ENCODE results near the gene PIF1.
"Not testable (repeated sequence)": the region's sequence is repeated elsewhere in the genome, so short reads cannot be mapped to it uniquely, and the experiment has no call there.

Gene PIF1

GRCh38 chr15:64847016-64847415 is 21.6 kb upstream of the PIF1 start:
- no peak for DNase-seq

GRCh38 chr15:64845831-64846595 is 20.6 kb upstream of the PIF1 start:
- no peak for DNase-seq

DNA sequence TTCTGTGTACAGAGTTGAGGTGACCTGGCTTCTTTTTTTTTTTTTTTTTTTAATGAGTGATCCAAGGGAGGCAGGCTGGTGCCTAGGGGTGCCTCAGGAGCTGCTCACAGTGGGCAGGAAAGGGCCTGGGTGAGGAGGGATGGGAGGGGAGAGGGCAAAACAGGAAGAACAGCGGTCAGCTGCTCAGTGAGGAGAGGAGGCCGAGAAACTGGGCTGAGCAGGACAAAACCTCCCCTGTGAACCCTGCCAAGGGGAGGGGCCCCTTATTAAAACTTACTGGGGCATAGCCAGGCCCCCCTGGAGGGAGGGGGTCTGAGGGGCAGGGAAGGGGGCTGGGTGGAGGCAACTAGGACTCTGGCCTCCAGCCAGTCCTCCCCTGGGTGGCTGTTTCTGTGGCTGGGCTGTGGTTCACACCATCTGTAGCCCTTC is 19.8 kb upstream of the PIF1 start:
- peak; percentile 75 for DNase-seq

GRCh38 chr15:64844576-64845145 is 19.2 kb upstream of the PIF1 start:
- DNase-seq = no peak

DNA sequence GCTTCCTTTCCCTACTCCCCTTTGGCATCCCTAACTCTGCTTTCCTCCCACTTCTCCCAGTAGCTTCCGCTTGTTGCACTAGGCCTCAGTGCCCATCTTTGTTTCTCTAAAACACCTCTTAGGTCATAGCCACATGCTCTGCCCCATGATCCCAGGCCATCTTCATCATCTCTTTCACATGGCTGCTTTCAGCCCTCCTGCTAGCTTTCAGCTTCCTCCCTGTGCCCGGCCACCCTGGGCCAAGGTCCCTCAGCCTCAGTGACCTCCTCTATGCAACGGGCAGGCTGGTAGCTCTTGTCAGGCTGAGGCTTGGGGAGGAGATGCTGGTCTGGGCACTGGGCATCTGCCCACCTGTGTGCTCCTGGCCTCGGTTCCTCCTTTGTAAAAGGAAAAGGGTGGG is 18.5 kb upstream of the PIF1 start:
- DNase-seq = no peak

- no peak for DNase-seq
Observed at GRCh38 chr15:64842986-64843561, 17.6 kb upstream of the PIF1 start.

DNA sequence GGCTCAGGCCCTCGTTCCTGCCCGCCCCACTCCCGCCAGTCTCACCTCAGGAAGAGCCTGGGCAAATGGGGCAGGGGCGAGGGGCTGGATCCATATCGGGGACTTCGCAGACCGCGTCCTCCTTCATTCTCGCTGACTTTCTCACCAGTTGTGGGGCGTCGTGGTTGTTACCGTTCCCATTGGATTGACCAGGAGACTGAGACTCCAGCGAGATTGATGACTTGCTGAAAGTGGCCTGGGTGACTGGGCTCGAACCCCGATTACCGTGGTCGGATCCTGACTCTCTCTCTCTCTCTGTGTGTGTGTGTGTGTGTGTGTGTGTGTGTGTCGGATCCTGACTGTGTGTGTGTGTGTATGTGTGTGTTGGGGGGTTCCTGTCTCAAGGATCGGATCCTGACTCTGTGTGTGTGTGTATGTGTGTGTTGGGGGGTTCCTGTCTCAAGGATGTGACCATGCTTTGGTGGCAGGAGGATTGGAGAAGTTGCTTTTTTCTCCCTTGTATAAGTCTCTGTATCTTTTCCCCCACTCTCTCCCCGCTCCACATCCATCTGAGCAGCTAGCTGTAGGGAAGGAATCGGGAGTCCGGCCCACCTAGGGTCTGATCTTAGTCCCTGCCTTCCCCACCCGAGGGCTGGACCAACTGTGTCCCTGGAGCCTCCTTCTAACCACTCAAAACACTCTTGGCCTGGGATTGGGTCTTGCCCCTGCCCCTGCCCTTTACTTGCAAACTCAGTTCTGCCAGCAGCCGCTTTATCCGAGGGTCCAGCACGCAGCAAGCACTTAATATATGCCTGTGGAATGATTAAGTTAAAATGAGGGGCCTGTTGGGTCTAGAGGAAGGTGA is 16.9 kb upstream of the PIF1 start:
- no peak for DNase-seq

DNA sequence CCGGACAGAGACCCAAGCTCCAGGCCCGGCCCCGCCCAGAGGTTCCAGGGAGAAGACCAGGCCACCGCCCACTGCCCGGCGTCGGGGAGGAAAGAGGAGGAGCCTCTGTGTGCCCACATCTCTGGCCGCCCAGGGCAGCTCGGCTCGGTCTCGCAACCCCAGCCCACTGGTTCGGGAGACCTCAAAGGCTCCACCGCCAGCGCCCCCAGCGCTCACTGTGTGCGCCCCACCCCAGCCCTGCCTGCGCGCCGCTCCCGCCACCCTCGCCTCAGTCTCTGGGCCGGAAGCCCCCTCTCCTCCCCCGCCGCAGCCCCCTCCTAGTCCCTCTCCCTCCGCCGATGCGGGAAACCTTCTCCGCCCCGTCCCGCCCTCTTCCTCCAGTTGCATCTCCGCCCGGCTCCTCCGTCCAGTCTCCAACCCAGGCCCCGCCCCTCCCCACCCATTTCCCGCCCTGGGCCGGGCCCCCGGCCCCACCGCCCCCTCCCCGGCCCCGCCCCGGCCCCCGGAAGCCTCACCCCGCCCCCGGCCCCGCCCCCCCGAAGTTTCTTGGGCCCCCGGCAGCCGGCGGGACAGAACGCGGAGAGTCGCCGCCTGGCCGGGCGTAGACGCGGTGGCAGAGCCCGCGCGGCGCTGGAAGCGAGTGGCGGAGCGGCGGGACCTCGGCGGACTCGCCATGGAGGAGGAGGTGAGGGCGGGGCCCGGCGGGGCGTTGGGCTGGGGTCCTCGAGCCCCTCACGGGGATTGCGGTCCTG is 16.1 kb upstream of the PIF1 start, which contains the start of gene PLEKHO2:
PLEKHO2 (plus strand) TSS at position 572 of the 752 bp plus-strand sequence; CDS start at position 674, 102 bp downstream.
- peak; percentile 98 for DNase-seq

DNA sequence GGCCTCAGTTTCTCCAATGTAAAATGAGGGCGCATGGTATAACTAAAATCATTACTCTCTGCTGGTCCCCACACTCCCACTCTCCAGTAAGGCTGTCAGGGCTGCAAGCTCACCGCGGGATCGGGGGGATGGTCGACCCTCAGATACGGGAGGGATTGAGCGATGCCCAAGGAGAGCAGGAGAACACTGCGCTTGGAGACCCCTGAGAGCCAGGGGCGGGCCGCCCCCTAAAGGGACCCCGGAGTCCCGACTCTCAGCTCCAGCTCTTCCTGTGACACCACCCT is 15.6 kb upstream of the PIF1 start:
- no peak for DNase-seq

- no peak for DNase-seq
Observed at GRCh38 chr15:64837502-64837901, 12.1 kb upstream of the PIF1 start.

DNA sequence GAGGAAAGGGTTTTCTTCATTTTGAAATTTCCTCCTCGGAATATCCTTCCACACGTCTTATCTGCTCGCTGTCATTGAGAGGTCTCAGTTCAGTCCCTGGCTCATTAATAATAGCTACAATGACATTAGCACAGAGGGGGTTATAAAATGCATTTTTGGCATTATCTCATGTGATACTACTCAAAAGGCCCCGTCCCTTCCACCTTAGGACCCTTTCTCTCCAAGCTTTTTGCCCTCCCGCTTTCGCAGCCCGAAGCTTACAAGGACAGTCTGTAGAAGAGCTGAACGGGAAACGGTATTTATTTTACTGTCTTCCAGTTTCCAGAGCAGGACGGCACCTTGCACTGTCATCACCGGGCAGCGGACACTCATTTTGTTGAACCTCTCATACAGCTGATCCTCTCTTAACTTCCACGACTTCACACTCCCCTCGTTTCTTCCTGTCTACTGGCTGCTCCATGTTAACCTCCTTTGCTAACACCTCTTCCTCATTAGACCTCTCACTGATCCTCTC is 10.6 kb upstream of the PIF1 start:
- no peak for DNase-seq

DNA sequence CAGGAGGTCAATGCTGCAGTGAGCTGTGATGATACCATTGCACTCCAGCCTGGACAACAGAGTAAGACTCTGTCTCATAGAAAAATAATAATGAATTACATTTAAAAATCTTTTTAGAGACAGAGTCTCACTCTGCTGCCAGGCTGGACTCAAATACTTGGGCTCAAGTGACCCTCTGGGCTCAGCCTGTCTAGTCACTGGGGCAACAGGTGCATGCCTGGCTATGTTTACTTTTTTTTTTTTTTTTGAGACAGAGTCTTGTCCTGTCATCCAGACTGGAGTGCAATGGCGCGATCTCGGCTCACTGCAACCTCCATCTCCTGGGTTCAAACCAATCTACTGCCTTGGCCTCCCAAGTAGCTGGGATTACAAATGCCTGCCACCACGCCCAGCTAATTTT is 8.2 kb upstream of the PIF1 start:
- no peak for DNase-seq

- no peak for DNase-seq
Observed at GRCh38 chr15:64828985-64829384, 3.5 kb upstream of the PIF1 start.

- no peak for DNase-seq
Observed at GRCh38 chr15:64824929-64825430, 467 bp downstream of the PIF1 start.

- no peak for DNase-seq
Observed at GRCh38 chr15:64816452-64816851, 9.0 kb downstream of the PIF1 start.

- DNase-seq = not testable (repeated sequence)
Observed at GRCh38 chr15:64814965-64815364, 10.5 kb downstream of the PIF1 start.

- DNase-seq = not testable (repeated sequence)
Observed at GRCh38 chr15:64814283-64814682, 11.2 kb downstream of the PIF1 start.

DNA sequence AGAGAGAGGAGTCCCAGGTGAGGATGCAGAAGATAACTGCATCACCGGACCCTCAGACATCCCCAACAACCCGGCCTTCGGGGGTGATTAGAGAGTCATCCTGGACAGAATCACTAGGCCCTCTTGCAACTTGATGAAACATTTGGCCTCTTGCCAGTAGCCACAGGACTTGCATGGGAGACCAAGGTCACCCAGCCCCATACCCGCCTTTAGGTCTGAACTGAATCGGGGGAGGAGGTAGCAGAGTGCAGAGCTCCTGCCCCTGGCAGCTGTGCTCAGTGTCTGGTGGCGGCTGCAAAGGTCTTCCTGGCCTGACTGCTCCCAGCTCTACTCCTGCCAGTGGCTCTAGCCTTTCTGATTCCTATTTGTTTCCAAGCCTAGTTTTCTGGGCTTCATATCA is 12.4 kb downstream of the PIF1 start:
- DNase-seq = no peak

DNA sequence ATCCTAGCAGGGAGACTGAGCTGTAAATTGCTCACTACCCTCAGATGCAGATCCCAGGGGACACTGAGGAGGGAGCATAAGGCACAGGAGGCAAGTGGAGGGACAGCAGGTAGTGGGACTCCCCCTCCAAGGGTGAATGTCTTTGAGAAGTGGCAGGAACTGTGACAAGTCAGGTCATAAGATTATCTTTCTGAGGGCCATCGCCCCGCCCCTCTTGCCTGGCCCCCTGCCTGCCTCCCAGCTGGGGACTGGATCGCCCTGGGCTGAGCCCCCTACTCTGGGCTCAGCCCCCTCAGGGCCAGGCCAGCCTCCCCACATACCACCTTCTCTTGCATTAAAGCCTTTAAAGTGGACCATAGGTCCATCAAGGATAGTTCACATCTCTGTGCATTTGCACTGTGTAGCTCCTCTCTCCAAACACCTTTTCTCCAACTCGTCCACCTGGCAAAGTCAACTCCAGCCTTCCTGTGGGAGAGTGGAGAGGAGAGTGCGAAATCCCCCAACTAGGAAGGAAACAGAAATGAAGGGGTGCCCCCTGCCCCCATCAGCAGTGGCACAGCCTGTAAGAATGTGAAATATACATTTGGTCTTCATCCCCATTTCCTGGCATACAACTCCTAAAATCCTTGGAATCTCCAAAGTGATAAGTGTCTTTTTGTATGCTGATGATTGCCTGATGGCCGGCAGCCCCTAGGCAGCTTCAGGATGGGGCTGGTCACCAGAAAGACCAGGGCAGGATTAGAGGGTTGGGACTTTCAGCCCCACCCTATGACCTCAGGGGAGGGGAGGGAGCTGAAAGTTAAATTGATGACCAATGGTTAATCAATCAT is 14.7 kb downstream of the PIF1 start:
- no peak for DNase-seq

DNA sequence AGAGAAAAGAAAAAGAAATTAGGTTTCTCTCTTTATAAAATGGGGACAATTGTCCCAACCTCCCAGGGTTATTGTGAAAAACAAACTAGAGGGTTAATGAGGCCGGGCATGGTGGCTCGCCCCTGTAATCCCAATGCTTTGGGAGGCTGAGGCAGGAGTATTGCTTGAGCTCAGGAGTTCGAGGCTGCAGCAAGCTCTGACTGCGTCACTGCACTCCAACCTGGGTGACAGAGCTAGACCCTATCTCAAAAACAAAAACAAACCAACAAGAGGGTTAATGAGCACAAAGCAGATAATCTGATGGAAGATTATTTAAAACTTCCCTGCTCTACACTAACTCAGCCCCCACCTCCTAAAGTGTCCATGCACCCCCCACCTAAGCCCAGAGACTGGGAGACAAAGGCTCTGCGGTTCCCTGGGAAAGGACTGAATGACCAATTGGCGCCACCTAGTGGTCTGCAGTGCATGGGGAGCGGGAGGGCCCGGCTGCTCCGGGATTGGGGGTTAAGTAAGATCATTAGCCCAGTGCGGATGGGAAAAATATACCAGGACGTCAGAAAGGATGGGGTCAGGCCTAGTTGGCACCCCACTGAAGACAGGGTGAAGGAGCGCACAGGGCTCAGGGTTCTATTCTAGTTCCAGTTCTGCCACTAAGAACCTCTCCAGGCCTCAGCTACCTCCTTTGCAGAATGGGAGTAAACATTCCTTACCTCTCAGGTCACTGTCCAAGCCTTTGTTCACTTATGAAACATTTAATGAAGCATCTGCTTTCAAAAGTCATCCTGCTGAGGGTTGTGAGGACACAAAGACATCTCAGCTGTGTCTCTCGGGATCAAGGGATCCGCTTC is 15.6 kb downstream of the PIF1 start:
- DNase-seq = peak; percentile 88

Measured in right forelimb (tissue), 1 donor.